Measurements from ENCODE around the gene PATJ. TPM values are rescaled to one million over a fixed set of nuclear protein-coding genes. Genes with fewer than 3 reads are reported as not detected.

PATJ gene
- total RNA-seq, 2 donors from 2014 or later: 74.3 to 81.7 TPM

DNA sequence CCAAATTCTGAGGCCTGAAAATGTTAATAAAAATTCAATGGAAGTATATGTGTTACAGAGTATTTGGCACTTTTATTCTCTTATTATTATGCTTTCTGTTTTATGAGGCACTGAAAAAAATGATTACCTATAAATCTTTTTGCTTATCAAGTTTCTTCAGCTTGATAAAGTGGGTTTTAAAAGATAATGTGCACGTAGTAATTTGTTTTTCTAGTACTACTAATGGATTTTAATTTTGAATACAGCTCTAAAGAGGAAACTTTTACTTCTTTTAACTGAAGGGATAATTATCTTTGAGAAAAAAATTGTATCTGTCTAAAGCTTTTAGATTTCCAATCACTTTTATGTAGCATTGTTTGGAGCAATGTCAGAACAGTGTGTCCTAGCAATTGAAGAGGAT, 241.0 kb downstream of the PATJ start:
- Mint-ChIP-seq H3K27me3 (ENCODE audit: insufficient read depth) (no peaks in the 10 kb centered on the region), H3K4me1 (peaks cover 24% of the 10 kb centered on the region), H3K36me3 (ENCODE audit: low read depth) (no peaks in the 10 kb centered on the region), H3K9me3 (no peaks in the 10 kb centered on the region), H3K4me3 (no peak overlapping the region), H3K27ac (no peak overlapping the region)
- TF ChIP-seq, protein P1, sequence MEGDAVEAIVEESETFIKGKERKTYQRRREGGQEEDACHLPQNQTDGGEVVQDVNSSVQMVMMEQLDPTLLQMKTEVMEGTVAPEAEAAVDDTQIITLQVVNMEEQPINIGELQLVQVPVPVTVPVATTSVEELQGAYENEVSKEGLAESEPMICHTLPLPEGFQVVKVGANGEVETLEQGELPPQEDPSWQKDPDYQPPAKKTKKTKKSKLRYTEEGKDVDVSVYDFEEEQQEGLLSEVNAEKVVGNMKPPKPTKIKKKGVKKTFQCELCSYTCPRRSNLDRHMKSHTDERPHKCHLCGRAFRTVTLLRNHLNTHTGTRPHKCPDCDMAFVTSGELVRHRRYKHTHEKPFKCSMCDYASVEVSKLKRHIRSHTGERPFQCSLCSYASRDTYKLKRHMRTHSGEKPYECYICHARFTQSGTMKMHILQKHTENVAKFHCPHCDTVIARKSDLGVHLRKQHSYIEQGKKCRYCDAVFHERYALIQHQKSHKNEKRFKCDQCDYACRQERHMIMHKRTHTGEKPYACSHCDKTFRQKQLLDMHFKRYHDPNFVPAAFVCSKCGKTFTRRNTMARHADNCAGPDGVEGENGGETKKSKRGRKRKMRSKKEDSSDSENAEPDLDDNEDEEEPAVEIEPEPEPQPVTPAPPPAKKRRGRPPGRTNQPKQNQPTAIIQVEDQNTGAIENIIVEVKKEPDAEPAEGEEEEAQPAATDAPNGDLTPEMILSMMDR (conservative IDR thresholded peaks at IDR 0.05): no peak
- peaks cover 14% of the 10 kb centered on the region for H3K4me1 ChIP-seq (ENCODE audit: control insufficient read depth, insufficient read depth, low read length)
- H3K27ac ChIP-seq (ENCODE audit: low read depth, low read length): no peak overlapping the region
- no peaks in the 10 kb centered on the region for H3K27me3 ChIP-seq (ENCODE audit: control insufficient read depth, insufficient read depth, low read length, poor library complexity, severe bottlenecking)
- H3K9ac ChIP-seq (ENCODE audit: extremely low read depth, low read length, poor library complexity, severe bottlenecking): no peak overlapping the region
- WGBS, 2 experiments (ENCODE audit: insufficient coverage in 1 of 2, insufficient read length in 1 of 2): 63% methylated on average over 1 of the region's 1 CpG; no CpG with 5 or more reads in 1 of the 2 experiments
- H3K9me3 ChIP-seq (ENCODE audit: control insufficient read depth, low read length): no peaks in the 10 kb centered on the region
- H3K4me3 ChIP-seq (ENCODE audit: low read length): no peak overlapping the region
- H3K36me3 ChIP-seq (ENCODE audit: control insufficient read depth, insufficient read depth, low read length): no peaks in the 10 kb centered on the region
- DNase-seq: no peak

DNA sequence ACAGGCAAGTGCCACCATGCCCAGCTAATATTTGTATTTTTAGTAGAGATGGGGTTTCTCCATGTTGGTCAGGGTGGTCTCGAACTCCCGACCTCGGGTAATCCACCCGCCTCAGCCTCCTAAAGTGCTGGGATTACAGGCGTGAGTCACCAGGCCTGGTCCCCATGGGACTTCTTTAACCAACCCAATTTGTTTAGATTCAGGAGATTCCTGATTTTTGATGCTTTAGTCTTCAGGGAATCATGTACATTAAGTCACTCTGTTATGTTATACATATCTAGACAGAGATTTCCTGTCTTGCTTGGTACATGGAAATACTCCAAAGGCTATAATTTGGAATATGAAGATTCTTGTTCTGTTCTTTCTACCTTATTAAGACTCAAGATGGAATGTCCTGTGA, 250.0 kb downstream of the PATJ start:
- WGBS, 2 experiments (ENCODE audit: insufficient coverage in 1 of 2, insufficient read length in 1 of 2): 92 to 100% methylated on average over 1 to 5 of the region's 5 CpGs
- H3K9me3 Mint-ChIP-seq: peaks cover 2% of the 10 kb centered on the region
- H3K4me1 Mint-ChIP-seq: peaks cover 9% of the 10 kb centered on the region
- no peaks in the 10 kb centered on the region for H3K27me3 Mint-ChIP-seq (ENCODE audit: insufficient read depth)
- H3K9ac ChIP-seq (ENCODE audit: extremely low read depth, low read length, poor library complexity, severe bottlenecking): no peak overlapping the region
- H3K4me3 ChIP-seq (ENCODE audit: low read length): no peak overlapping the region
- no peak overlapping the region for H3K27ac ChIP-seq (ENCODE audit: low read depth, low read length)
- no peaks in the 10 kb centered on the region for H3K27me3 ChIP-seq (ENCODE audit: control insufficient read depth, insufficient read depth, low read length, poor library complexity, severe bottlenecking)
- H3K36me3 ChIP-seq (ENCODE audit: control insufficient read depth, insufficient read depth, low read length): no peaks in the 10 kb centered on the region
- TF ChIP-seq, protein P1 (conservative IDR thresholded peaks at IDR 0.05): no peak
- peaks cover 12% of the 10 kb centered on the region for H3K4me1 ChIP-seq (ENCODE audit: control insufficient read depth, insufficient read depth, low read length)
- no peak for DNase-seq
- H3K27ac Mint-ChIP-seq: no peak overlapping the region
- H3K36me3 Mint-ChIP-seq (ENCODE audit: low read depth): peaks cover 33% of the 10 kb centered on the region
- no peak overlapping the region for H3K4me3 Mint-ChIP-seq
- no peaks in the 10 kb centered on the region for H3K9me3 ChIP-seq (ENCODE audit: control insufficient read depth, low read length)

DNA sequence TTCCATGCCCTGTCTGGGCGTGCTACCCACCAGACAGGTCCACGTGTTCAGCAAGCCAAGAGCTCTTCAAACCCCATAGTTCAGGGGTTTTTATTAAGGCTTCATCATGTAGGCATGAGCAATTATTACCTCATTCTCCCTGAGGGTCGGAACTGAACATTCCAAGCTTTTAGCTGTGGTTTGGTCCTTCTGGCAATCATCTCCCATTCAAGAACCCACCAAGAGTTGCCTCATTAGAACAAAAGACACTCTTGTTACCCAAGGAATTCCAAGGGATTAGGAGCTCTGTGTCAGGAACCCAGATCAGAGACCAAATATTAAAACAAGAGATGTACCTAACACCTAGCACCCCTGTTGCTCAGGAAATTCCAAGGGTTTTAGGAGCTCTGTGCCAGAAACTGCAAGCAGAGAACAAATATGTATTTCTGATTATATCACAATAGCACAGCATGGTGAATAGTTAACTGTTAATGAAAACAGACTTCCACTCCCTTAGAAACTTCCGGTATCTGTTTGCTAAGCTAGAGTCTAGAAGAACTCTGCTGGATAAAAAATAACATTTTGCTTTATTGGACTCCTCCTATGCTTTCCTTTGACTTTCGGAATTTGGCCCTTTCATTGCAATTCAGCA, 251.2 kb downstream of the PATJ start:
- Mint-ChIP-seq H3K36me3 (ENCODE audit: low read depth) (peaks cover 33% of the 10 kb centered on the region), H3K27me3 (ENCODE audit: insufficient read depth) (no peaks in the 10 kb centered on the region), H3K9me3 (peaks cover 2% of the 10 kb centered on the region), H3K4me1 (peaks cover 9% of the 10 kb centered on the region), H3K4me3 (no peak overlapping the region), H3K27ac (peak overlapping the region; percentile 58)
- no peak for DNase-seq
- H3K9ac ChIP-seq (ENCODE audit: extremely low read depth, low read length, poor library complexity, severe bottlenecking): no peak overlapping the region
- no peaks in the 10 kb centered on the region for H3K27me3 ChIP-seq (ENCODE audit: control insufficient read depth, insufficient read depth, low read length, poor library complexity, severe bottlenecking)
- no peaks in the 10 kb centered on the region for H3K36me3 ChIP-seq (ENCODE audit: control insufficient read depth, insufficient read depth, low read length)
- no peak overlapping the region for H3K4me3 ChIP-seq (ENCODE audit: low read length)
- H3K9me3 ChIP-seq (ENCODE audit: control insufficient read depth, low read length): no peaks in the 10 kb centered on the region
- TF ChIP-seq, protein P1 (conservative IDR thresholded peaks at IDR 0.05): no peak
- H3K27ac ChIP-seq (ENCODE audit: low read depth, low read length): no peak overlapping the region
- peaks cover 12% of the 10 kb centered on the region for H3K4me1 ChIP-seq (ENCODE audit: control insufficient read depth, insufficient read depth, low read length)
- WGBS, 2 experiments (ENCODE audit: insufficient coverage in 1 of 2, insufficient read length in 1 of 2): 92 to 100% methylated on average over 4 to 5 of the region's 5 CpGs

All from endodermal cell (in vitro differentiated cells).